Left renal cortex interstitium (tissue), 4 donors: ENCODE data around the gene LPCAT4. TPM values are rescaled to one million over a fixed set of nuclear protein-coding genes. Genes with fewer than 3 reads are reported as not detected.
"Not testable (repeated sequence)": the region's sequence is repeated elsewhere in the genome, so short reads cannot be mapped to it uniquely, and the experiment has no call there.

Experiments used
- DNase-seq, 4 donors: peaks; one replicate each; pipeline ENCODE4 v3.0.0-alpha.2; 2013; ENCODE audit warnings: low read depth in 4 of 4, low spot score in 2 of 4, missing footprints in 1 of 4
- polyA plus RNA-seq, 4 donors: library from polyadenylated mRNA; unstranded; fragments of 120-200 nt; gene quantifications; one replicate each; pipeline ENCODE4 v1.2.1, GENCODE V29; 2013; ENCODE audit not compliant: insufficient read length in 4 of 4

Gene LPCAT4
- 10 to 100 TPM; 31.0 to 56.7 (median 43.3) TPM for polyA plus RNA-seq

GRCh38 chr15:34367101-34368081 lies at the start of gene LPCAT4:
Gene LPCAT4, minus strand, starts transcription at chr15:34367196. Its CDS starts 96 bp downstream, at chr15:34367100.
- DNase-seq = peak; percentile 67 to 81 (median 75)

GRCh38 chr15:34409511-34409910 lies 42.5 kb upstream of the LPCAT4 start:
- not testable (repeated sequence) for DNase-seq

GRCh38 chr15:34408973-34409372 lies 42.0 kb upstream of the LPCAT4 start:
- DNase-seq = not testable (repeated sequence)

- not testable (repeated sequence) for DNase-seq
Measured at GRCh38 chr15:34403899-34404298, 36.9 kb upstream of the LPCAT4 start.

GRCh38 chr15:34403160-34403598 lies 36.2 kb upstream of the LPCAT4 start:
- DNase-seq = not testable (repeated sequence)

- DNase-seq = not testable (repeated sequence)
Measured at GRCh38 chr15:34397637-34398259, 30.8 kb upstream of the LPCAT4 start.

GRCh38 chr15:34392981-34393380 lies 26.0 kb upstream of the LPCAT4 start:
- DNase-seq = not testable (repeated sequence)

- not testable (repeated sequence) for DNase-seq
Measured at GRCh38 chr15:34389594-34390086, 22.6 kb upstream of the LPCAT4 start.

GRCh38 chr15:34381829-34382521 lies 15.0 kb upstream of the LPCAT4 start:
- not testable (repeated sequence) for DNase-seq

- DNase-seq = not testable (repeated sequence)
Measured at GRCh38 chr15:34380491-34380890, 13.5 kb upstream of the LPCAT4 start.

- DNase-seq = no peak
Measured at GRCh38 chr15:34376856-34377255, 9.9 kb upstream of the LPCAT4 start.

- not testable (repeated sequence) for DNase-seq
Measured at GRCh38 chr15:34375541-34375940, 8.5 kb upstream of the LPCAT4 start.

- no peak for DNase-seq
Measured at GRCh38 chr15:34374816-34375215, 7.8 kb upstream of the LPCAT4 start.

GRCh38 chr15:34373951-34374350 lies 7.0 kb upstream of the LPCAT4 start:
- DNase-seq = no peak

- DNase-seq = no peak
Measured at GRCh38 chr15:34370643-34371042, 3.6 kb upstream of the LPCAT4 start.

- no peak for DNase-seq
Measured at GRCh38 chr15:34370129-34370528, 3.1 kb upstream of the LPCAT4 start.

GRCh38 chr15:34366271-34367065 lies 528 bp downstream of the LPCAT4 start:
- no peak for DNase-seq

GRCh38 chr15:34365836-34366235 lies 1.2 kb downstream of the LPCAT4 start:
- no peak for DNase-seq

GRCh38 chr15:34365091-34365825 lies 1.7 kb downstream of the LPCAT4 start:
- DNase-seq = no peak
